ENCODE results near the gene CLSTN3. TPM values are rescaled to one million over a fixed set of nuclear protein-coding genes. Genes with fewer than 3 reads are reported as not detected.

Gene CLSTN3
- total RNA-seq, 2 donors from 2014 or later: 27.5 to 64.9 TPM

DNA sequence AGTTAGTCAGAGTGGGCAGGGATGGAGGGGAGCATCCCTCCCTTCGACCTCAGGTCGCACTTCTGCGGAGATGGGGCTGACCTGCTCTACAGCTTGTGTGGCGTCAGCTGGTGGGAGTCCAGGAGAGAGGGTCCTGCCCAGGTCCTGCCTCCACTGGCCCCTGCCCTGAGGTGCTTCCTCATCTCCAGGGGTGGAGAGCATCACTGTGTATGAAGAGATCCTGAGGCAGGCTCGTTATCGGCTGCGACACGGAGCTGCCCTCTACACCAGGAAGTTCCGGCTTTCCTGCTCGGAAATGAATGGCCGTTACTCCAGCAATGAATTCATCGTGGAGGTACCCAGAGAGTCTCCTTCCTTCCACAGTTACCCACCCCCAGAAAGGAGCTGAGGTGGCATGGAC, 20.2 kb downstream of the CLSTN3 start:
- intact Hi-C loops (cut with DNase I): no loop called here
- ATAC-seq (no peak), DNase-seq (no peak)
- Histone ChIP-seq H3K9me3 (no peaks in the 10 kb centered on the region), H3K27me3 (no peaks in the 10 kb centered on the region), H3K4me1 (no peaks in the 10 kb centered on the region), H3K36me3 (replicated peaks in 1 of 2; ENCODE audit: insufficient read depth in 1 of 2, low read depth in 2 of 2) (peaks cover 0 to 2% of the 10 kb centered on the region in 2 donors), H3K27ac (no peak overlapping the region), H3K4me3 (no peak overlapping the region)
- no peak for TF ChIP-seq CTCF (IDR thresholded peaks at IDR 0.05)
- TF ChIP-seq POLR2A (IDR thresholded peaks at IDR 0.05): no peak
- WGBS, 2 donors: 87 to 91% methylated on average over 12 of the region's 12 CpGs

DNA sequence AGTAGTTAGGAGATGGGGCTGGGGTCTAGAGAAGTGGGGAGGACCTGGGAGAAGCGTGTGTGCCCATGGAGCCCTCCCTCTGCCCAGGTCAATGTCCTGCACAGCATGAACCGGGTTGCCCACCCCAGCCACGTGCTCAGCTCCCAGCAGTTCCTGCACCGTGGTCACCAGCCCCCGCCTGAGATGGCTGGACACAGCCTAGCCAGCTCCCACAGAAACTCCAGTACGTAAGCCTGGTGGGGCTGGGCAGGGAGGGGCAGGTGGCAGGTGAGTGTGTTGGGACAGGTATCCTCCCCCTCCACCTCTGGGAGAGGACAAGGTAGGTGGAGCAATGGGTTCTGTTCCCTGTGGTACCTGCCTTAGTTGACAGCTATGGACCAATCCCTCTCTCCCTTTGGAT, 20.7 kb downstream of the CLSTN3 start:
- TF ChIP-seq CTCF (IDR thresholded peaks at IDR 0.05): no peak
- TF ChIP-seq POLR2A (IDR thresholded peaks at IDR 0.05): no peak
- WGBS, 2 donors: 80 to 88% methylated on average over 3 to 4 of the region's 6 CpGs
- Histone ChIP-seq H3K27me3 (no peaks in the 10 kb centered on the region), H3K4me1 (no peaks in the 10 kb centered on the region), H3K4me3 (no peak overlapping the region), H3K36me3 (replicated peaks in 1 of 2; ENCODE audit: insufficient read depth in 1 of 2, low read depth in 2 of 2) (peaks cover 0 to 2% of the 10 kb centered on the region in 2 donors), H3K9me3 (no peaks in the 10 kb centered on the region), H3K27ac (no peak overlapping the region)
- ATAC-seq (no peak), DNase-seq (no peak)
- intact Hi-C loops (cut with DNase I): no loop called here

- intact Hi-C loops (cut with DNase I): no loop called here
- DNase-seq (no peak), ATAC-seq (no peak)
- peaks cover 0 to 2% of the 10 kb centered on the region in 2 donors for H3K36me3 ChIP-seq (replicated peaks in 1 of 2; ENCODE audit: insufficient read depth in 1 of 2, low read depth in 2 of 2)
- no peak overlapping the region for H3K4me3 ChIP-seq
- WGBS, 2 donors: 92 to 93% methylated on average over 6 of the region's 6 CpGs
- no peak overlapping the region for H3K27ac ChIP-seq
- no peak for TF ChIP-seq POLR2A (IDR thresholded peaks at IDR 0.05)
- no peak for TF ChIP-seq CTCF (IDR thresholded peaks at IDR 0.05)
- H3K9me3 ChIP-seq: no peaks in the 10 kb centered on the region
- no peaks in the 10 kb centered on the region for H3K4me1 ChIP-seq
- no peaks in the 10 kb centered on the region for H3K27me3 ChIP-seq
Measured at GRCh38 chr12:7151532-7151931, 21.4 kb downstream of the CLSTN3 start.

- 76 to 90% methylated on average over 4 of the region's 4 CpGs for WGBS, 2 donors
- intact Hi-C loops (cut with DNase I): no loop called here
- no peak overlapping the region for H3K27ac ChIP-seq
- H3K27me3 ChIP-seq: no peaks in the 10 kb centered on the region
- H3K4me3 ChIP-seq: no peak overlapping the region
- peaks cover 0 to 2% of the 10 kb centered on the region in 2 donors for H3K36me3 ChIP-seq (replicated peaks in 1 of 2; ENCODE audit: insufficient read depth in 1 of 2, low read depth in 2 of 2)
- no peak for DNase-seq
- no peaks in the 10 kb centered on the region for H3K9me3 ChIP-seq
- TF ChIP-seq POLR2A (IDR thresholded peaks at IDR 0.05) (no peak), CTCF (IDR thresholded peaks at IDR 0.05) (no peak)
- H3K4me1 ChIP-seq: no peaks in the 10 kb centered on the region
- ATAC-seq: no peak
Measured at GRCh38 chr12:7152818-7153217, 22.6 kb downstream of the CLSTN3 start.

GRCh38 chr12:7154042-7154441, 23.9 kb downstream of the CLSTN3 start:
- peaks cover 0 to 2% of the 10 kb centered on the region in 2 donors for H3K36me3 ChIP-seq (replicated peaks in 1 of 2; ENCODE audit: insufficient read depth in 1 of 2, low read depth in 2 of 2)

More at GRCh38 chr12:7154042-7154441, 23.9 kb downstream of the CLSTN3 start:
- no peak for ATAC-seq
- no peaks in the 10 kb centered on the region for H3K9me3 ChIP-seq
- H3K4me1 ChIP-seq: no peaks in the 10 kb centered on the region
- TF ChIP-seq POLR2A (IDR thresholded peaks at IDR 0.05): no peak
- no peak for TF ChIP-seq CTCF (IDR thresholded peaks at IDR 0.05)
- no peak for DNase-seq
- WGBS, 2 donors: 86 to 88% methylated on average over 6 of the region's 6 CpGs
- no peak overlapping the region for H3K4me3 ChIP-seq
- H3K27ac ChIP-seq: no peak overlapping the region
- no peaks in the 10 kb centered on the region for H3K27me3 ChIP-seq
- intact Hi-C loops (cut with DNase I): no loop called here
